ENCODE measurements around the gene ZNF132.
A peak's percentile ranks its signal among the peaks of the same experiment; 100 is the strongest.

The ZNF132 gene

DNA sequence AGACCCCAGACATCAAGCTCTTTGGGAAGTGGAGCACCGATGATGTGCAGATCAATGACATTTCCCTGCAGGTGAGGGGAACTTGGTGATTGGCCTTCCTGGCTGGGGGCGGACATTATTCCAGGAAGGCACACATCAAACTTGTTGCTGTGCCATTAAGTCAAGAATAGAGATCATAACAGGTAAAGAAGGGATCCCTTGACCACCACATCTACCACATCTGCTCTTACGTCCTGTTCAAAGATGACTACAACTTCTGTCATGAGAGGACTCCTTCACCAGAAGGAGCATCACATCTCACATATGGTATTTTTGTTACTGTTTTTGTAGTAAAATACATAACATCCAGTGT lies 51.8 kb downstream of the ZNF132 start:
- no peak for DNase-seq (ENCODE audit: low read depth in 1 of 2, low spot score in 1 of 2)

DNA sequence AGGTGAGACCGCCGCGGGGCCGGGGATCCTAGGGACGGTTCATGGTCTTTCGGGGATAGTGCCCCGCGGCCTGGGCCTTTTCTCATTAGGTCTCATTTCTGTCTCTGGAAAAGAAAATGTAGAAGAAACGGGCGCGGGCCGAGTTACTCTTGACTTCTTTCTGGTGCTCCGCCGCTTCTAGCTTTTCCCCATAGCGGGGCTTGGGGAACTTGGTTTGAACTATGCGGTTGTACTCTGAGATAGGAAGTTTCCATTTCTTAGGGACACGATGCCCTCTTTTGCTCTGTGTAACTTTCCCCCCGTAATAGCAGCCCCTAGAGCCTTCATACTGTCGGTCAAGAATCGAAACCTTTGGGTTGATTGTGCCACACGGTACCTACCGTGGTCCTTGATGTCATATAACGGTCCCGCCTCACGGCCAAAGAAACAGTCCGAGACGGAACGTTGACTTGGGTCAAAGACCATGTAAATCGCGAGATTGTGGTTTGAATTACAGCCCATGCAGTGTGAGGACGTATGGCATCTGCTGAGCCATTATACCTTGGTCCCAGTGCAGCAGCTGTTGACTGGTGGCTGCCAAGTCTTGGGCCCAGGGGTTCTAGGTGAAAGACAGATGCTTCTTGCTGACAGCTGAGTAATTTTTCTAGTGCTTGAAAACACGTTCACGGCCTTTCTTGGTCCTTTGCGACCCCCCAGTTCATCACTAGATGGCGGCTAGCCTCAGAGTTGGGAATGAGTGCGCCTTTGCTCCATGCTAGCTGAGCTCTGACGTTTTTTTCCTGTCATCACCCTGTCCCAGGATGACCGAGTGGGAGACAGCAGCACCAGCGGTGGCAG lies 52.4 kb downstream of the ZNF132 start:
- no peak for DNase-seq (ENCODE audit: low read depth in 1 of 2, low spot score in 1 of 2)

DNA sequence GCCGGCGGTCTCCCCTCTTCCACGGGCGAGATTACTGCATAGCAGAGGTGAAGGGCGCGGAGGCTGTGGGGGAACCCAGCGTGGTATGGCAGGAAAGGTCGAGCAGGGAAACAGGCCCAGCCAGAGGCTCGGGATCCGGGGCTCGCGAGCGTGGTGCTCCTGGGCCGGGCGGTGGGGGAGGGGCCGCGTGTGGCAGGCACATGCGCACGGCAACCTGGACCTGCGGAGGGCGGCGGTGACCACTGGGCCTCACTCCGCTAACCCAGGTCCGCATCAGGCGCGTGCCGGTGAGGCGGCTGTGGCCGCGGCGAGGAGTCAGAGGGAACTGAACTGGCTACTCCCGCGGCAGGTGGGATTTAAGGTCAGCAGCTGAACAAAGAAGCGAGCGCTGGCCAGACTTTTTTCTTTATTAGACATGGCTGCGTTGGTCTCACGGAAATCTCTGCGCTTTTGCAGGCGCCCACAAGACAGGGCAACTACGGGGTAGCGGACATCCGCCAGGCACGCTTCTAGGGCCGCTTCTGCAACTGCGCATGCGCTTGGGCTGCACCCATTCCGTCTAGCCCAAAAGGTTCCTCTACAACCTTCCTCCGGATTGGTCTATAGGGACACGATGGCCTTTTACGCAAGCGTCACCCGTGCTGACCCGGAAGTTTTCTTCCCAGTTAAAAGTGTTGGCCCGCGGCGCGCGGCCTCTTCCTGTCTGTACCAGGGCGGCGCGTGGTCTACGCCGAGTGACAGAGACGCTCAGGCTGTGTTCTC lies 53.2 kb downstream of the ZNF132 start, which contains the start of gene RPS5:
RPS5 (plus strand) TSS at position 694 of the 762 bp plus-strand sequence. CDS start 869 bp downstream, outside the sequence.
- peak; percentile 93 to 97 for DNase-seq (ENCODE audit: low read depth in 1 of 2, low spot score in 1 of 2)

DNA sequence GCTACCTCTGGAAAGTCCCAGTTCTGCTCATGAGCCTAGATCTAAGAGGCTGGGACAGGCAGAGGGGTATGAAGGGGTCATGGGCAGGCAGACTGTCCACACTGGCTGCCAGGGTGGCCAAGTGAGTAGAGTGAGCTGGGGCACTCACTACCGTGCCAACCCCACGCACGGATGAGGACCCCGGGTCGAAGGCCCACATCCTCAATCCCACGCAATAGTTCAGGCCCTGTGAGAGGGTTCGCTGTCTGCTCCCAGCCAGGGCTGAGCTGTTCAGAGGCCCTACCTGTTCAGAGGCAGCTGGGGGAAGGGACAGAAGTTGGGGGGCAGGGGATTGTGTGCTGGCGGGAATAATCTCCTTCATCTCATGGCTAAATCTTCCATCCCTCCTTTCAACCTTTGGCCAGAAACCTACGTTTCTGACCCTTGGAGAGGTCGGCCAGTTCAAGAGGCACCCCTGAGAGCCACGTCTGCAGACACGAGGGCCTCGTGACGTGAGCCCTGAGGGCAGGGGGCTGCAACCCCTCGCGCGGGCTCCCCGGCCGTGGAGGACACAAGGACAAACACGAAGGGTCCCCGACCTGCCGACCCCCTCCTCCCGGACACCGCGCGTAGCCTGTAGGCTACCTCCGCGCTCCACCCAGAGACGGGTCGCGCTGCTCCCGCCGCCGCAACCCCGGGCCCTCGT lies 53.9 kb downstream of the ZNF132 start:
- DNase-seq (ENCODE audit: low read depth in 1 of 2, low spot score in 1 of 2): peak in 1 of 2 donors; percentile 32

DNA sequence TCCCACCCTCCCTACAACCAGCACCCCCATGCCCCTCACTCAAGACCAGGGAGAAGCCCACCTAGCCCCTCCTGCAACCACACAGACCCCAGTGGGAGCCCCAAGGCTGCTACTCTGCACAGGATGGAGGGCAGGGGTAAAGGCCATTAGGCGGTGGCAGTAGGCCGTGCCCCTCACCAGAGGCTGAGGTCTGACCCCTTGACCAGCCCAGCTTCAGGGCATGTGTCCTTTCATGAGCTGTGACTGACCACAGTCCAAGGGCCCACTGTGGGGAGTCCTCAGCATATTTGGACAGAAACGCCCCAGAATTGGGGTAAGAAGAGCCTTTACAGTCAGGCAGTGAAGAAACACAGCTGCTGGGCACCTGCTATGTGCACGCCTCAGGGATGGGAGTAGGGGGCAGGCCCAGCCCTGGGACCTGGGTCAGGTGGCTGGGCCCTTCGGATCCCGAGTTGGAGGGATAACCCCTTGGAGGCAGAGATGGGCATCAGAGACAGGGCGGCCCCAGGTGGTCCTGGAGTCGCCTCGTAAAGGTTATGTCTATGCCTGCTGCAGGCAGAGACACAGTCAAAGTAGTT lies 54.6 kb downstream of the ZNF132 start:
- no peak for DNase-seq (ENCODE audit: low read depth in 1 of 2, low spot score in 1 of 2)

DNA sequence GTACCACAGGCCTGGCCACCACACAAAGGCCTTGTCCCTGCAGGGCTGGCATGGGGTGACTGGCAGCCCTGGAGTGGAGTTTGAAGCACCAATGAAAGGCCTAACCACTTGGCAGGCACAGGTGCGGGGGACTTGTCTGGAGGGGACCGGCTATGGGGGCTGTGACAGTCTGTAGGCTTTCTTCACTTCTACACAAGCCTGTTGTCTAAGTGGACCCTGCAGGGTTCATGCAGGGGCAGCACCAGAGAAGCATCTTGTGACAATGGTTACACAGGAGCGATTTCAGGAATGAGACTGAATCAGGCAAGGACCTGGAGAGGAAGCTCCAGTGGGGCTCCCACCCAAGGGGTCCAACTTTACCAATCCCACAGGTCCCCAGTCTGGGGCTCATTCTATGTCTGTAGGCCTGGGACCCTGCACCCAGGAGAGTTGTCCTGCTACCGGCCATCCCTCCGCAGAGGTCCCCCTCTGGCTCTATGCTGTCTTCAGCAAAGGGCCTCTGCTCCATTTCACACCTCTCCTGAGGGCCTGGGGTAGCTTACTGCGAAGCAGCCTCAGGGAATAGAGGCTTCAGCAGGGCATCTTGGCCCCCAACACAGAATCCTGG lies 56.9 kb downstream of the ZNF132 start:
- DNase-seq (ENCODE audit: low read depth in 1 of 2, low spot score in 1 of 2): no peak
